Stomach (tissue), 9 donors: ENCODE measurements around the gene PTCD3. TPM values are rescaled to one million over a fixed set of nuclear protein-coding genes. Genes with fewer than 3 reads are reported as not detected.

Source experiments
- DNase-seq, 2 donors: peaks; one replicate each; pipeline versions ENCODE4 v3.0.0 to v3.0.0-alpha.2; 2013 to 2019
- H3K27ac ChIP-seq, 5 donors: fragments of 200-600 bp in 4 of 5; sonication (generic) in 4 of 5; one replicate each; pipeline ENCODE4 v1.5.1; 2013 to 2019; ENCODE audit warnings: mild to moderate bottlenecking in 1 of 5, moderate library complexity in 1 of 5
- H3K27me3 ChIP-seq, 3 donors: fragments of 200-600 bp; sonication (generic); one replicate each; pipeline ENCODE4 v1.5.1; 2017 to 2019; ENCODE audit warnings: mixed run types in 1 of 3
- H3K36me3 ChIP-seq, 4 donors: fragments of 200-600 bp; sonication (generic); 1 replicate in 3 of 4; 2 replicates in 1 of 4; pipeline ENCODE4 v1.5.1; 2016 to 2019
- H3K4me1 ChIP-seq, 4 donors: fragments of 200-600 bp; sonication (generic); one replicate each; pipeline ENCODE4 v1.5.1; 2016 to 2019
- H3K4me3 ChIP-seq, 4 donors: fragments of 200-600 bp; sonication (generic) in 3 of 4; one replicate each; pipeline ENCODE4 v1.5.1; 2016 to 2019; ENCODE audit warnings: mild to moderate bottlenecking in 1 of 4
- H3K9me3 ChIP-seq, 4 donors: fragments of 200-600 bp; sonication (generic); one replicate each; pipeline ENCODE4 v1.5.1; 2016 to 2019
- EP300 ChIP-seq: sonication (generic); formaldehyde crosslinking; IDR thresholded peaks from one replicate; pipeline ENCODE4 v1.6.1; 2017; ENCODE audit warnings: antibody characterized with exemption
- POLR2A ChIP-seq, 4 donors: fragments of 450-650 bp; IDR thresholded peaks; one replicate each; pipeline ENCODE4 v1.6.1; 2016; ENCODE audit warnings: antibody characterized with exemption in 4 of 4, control low read depth in 2 of 4, mild to moderate bottlenecking in 1 of 4, moderate library complexity in 1 of 4
- POLR2AphosphoS5 ChIP-seq, 3 donors: sonication (generic); formaldehyde crosslinking; IDR thresholded peaks; one replicate each; pipeline ENCODE4 v1.6.1; 2016; ENCODE audit warnings: antibody characterized with exemption in 3 of 3
- WGBS, 5 donors: extraction: QIAGEN DNeasy Blood & Tissue Kit in 3 of 5; methylation state at CpG; one replicate each; pipeline versions ENCODE4 v1.1.5 to v1.1.7; 2013 to 2018; 5-methylcytosine and 5-hydroxymethylcytosine counted together
- intact Hi-C: fragments of 100-400 bp; cut with DNase I; formaldehyde crosslinking; loops from one replicate; pipeline ENCODE4 v1.15.1; 2023; ENCODE audit warnings: low total_unique reads
- polyA plus RNA-seq, 3 donors: library from polyadenylated mRNA; stranded (reverse); fragments of 200-250 nt; gene quantifications; one replicate each; pipeline ENCODE4 v1.2.3, GENCODE V29; 2013
- total RNA-seq, 5 donors: library from RNA; depleted of rRNA; stranded (reverse); fragments of >200 nt; gene quantifications; one replicate each; pipeline versions ENCODE4 v1.1.0 to v1.2.3, GENCODE V29; 2014 to 2016
- TF ChIP-seq, protein P1 (sequence below), 7 experiments: fragments of 450-650 bp in 4 of 7; fragments of 200-600 bp in 3 of 7; sonication (generic) in 3 of 7; IDR thresholded peaks; one replicate each; pipeline ENCODE4 v1.5.1; 2016 to 2019; ENCODE audit warnings: antibody characterized with exemption in 7 of 7, control low read depth in 2 of 7, mild to moderate bottlenecking in 1 of 7
- donor health status: healthy with polysubstance abuse.
- donor health status: Bipolar disorder and iron deficiency.
- donor health status: healthy.

PTCD3 gene
- total and polyA plus RNA-seq, 8 donors, result 9.1 to 158 (median 25.2) TPM

DNA sequence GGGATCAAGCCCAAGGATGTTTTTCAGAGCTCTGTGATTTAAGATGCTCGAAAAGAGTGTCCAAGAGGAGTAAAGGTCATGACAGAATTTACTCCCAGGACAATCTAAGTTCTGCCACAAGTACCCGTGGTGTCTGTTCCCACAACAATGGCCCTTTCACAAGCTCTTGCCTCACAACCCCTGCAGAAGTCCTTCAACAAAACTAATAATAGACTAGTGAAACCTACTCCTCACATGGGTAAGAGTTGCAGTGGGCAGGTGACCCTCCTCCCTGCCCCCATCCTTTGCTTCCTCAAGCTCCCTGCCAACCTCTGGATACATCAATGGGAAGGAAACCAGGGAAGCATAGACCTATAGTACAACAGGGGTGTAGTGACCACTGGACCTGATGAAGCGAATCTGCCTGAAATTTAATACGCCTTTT, 34.9 kb downstream of the PTCD3 start:
- peaks cover 63 to 100% (median 100%) of the 10 kb centered on the region in 4 donors for H3K36me3 ChIP-seq
- no peaks in the 10 kb centered on the region for H3K9me3 ChIP-seq
- intact Hi-C loops, result no loop called here
- no peak for TF ChIP-seq POLR2A (IDR thresholded peaks at IDR 0.05)
- no peak for TF ChIP-seq EP300
- TF ChIP-seq, protein P1, sequence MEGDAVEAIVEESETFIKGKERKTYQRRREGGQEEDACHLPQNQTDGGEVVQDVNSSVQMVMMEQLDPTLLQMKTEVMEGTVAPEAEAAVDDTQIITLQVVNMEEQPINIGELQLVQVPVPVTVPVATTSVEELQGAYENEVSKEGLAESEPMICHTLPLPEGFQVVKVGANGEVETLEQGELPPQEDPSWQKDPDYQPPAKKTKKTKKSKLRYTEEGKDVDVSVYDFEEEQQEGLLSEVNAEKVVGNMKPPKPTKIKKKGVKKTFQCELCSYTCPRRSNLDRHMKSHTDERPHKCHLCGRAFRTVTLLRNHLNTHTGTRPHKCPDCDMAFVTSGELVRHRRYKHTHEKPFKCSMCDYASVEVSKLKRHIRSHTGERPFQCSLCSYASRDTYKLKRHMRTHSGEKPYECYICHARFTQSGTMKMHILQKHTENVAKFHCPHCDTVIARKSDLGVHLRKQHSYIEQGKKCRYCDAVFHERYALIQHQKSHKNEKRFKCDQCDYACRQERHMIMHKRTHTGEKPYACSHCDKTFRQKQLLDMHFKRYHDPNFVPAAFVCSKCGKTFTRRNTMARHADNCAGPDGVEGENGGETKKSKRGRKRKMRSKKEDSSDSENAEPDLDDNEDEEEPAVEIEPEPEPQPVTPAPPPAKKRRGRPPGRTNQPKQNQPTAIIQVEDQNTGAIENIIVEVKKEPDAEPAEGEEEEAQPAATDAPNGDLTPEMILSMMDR (IDR thresholded peaks at IDR 0.05), result no peak
- TF ChIP-seq POLR2AphosphoS5 (IDR thresholded peaks at IDR 0.05), result no peak
- DNase-seq, result no peak
- H3K4me3 ChIP-seq, result no peak overlapping the region
- 73 to 82% (median 75%) methylated on average over 4 of the region's 4 CpGs for WGBS, 5 donors
- H3K27ac ChIP-seq, result no peak overlapping the region
- H3K27me3 ChIP-seq, result no peaks in the 10 kb centered on the region
- H3K4me1 ChIP-seq, result no peaks in the 10 kb centered on the region

DNA sequence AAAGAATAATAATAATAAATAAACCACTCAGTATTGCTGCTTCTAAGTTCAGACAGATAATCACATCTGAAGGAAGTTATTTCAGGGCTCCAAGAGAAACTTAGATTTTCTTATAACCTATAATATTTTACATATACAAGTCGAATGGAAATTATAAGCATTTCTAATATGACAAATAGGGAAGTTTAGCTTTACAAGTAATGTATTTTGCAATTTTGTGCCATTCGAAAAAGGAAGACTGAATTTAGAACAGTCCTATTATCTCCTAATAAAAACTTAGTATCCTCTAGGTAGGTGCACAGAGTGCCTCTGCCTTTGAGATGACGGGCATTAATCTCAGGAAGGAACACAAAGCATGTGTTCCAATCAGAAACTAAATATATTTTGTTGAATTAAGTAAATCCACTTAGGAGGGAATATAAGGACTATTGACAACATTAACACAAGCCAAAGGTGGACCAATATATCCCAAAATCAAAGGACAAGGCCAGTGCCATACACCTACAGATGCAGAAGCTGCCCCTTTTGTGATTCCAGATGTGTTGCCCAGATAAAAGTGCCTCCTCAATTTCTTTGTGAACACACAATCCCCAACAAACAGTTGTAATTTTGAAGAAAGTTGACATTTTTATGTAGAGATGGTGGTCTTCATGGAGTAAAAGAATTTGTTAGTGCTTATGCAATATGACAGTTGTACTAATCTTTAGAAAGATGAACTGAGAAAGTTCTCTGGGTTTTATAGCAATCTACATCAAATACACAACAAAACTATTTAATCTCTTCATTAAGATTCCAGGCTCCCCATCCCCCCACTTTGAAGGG, 36.6 kb downstream of the PTCD3 start:
- intact Hi-C loops, result no loop called here
- 54 to 76% (median 57%) methylated on average over 3 of the region's 3 CpGs for WGBS, 5 donors

DNA sequence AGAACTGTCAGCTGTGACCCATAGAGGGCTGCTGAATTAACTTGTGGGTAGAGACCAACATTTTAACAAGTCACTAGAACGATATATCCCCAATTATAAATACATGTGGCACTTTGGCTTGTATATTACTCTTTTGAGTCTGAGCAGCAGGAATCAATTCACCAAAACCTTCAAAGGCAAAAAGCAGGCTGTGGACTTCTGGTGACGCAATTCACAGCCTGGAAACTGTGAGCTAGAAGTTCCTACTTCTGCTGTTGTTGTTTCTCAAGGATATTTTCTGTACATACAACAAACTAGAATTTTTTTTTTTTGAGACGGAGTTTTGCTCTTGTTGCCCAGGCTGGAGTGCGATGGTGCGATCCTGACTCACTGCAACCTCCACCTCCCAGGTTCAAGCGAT, 37.3 kb downstream of the PTCD3 start:
- Histone ChIP-seq H3K4me3 (no peak overlapping the region), H3K36me3 (peaks cover 64 to 100% (median 100%) of the 10 kb centered on the region in 4 donors), H3K27me3 (no peaks in the 10 kb centered on the region), H3K4me1 (no peaks in the 10 kb centered on the region), H3K27ac (no peak overlapping the region), H3K9me3 (no peaks in the 10 kb centered on the region)
- no peak for TF ChIP-seq POLR2AphosphoS5 (IDR thresholded peaks at IDR 0.05)
- TF ChIP-seq EP300, result no peak
- no peak for TF ChIP-seq POLR2A (IDR thresholded peaks at IDR 0.05)
- TF ChIP-seq, protein P1 (IDR thresholded peaks at IDR 0.05), result no peak
- DNase-seq, result no peak
- intact Hi-C loops, result no loop called here
- WGBS, 5 donors, result 87 to 93% (median 88%) methylated on average over 6 of the region's 6 CpGs

More for the DNA sequence above, 36.6 kb downstream of the PTCD3 start:
- H3K27me3 ChIP-seq, result no peaks in the 10 kb centered on the region
- H3K4me1 ChIP-seq, result no peaks in the 10 kb centered on the region
- peaks cover 63 to 100% (median 100%) of the 10 kb centered on the region in 4 donors for H3K36me3 ChIP-seq
- no peak for DNase-seq
- no peak overlapping the region for H3K27ac ChIP-seq
- no peaks in the 10 kb centered on the region for H3K9me3 ChIP-seq
- no peak overlapping the region for H3K4me3 ChIP-seq
- TF ChIP-seq POLR2A (IDR thresholded peaks at IDR 0.05), result no peak
- TF ChIP-seq POLR2AphosphoS5 (IDR thresholded peaks at IDR 0.05), result no peak
- TF ChIP-seq EP300, result no peak
- TF ChIP-seq, protein P1 (IDR thresholded peaks at IDR 0.05), result no peak

DNA sequence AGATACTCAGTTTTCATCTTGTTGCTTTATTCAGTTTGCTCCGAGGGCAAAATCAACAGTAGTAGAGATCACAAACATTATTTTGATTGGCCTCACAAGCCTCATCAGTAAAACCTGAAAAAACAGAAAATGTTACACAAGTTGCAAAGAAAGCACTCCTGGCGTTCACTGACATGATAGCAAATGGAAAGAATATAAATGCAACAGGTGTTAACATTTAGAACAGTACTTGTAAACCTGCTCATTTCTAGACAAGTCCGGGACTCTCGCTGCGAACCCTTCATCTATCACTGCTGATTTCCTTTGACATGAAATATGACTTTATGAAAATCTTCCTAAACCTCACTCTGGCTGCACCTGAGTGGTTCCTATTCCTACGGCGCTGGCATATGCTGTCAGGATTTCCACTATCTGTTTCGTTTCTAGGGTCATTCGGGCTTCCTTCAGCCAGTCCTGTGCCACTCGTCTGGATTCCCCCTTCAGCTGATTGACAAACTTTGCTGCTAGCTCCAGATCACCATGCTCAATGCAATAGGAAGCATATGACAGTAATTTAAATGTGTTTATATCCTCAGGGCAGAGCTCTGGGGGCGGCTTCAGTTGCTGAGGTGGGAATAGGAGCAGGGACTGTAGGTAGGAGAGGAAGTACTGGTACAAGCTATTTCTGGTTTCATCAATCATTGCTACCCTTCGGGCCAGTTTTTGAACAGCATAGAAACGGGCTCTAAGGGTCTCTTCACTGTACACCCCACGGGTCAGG, 38.1 kb downstream of the PTCD3 start:
- Histone ChIP-seq H3K9me3 (no peaks in the 10 kb centered on the region), H3K4me1 (no peaks in the 10 kb centered on the region), H3K36me3 (peaks cover 66 to 100% (median 100%) of the 10 kb centered on the region in 4 donors), H3K27me3 (no peaks in the 10 kb centered on the region), H3K4me3 (no peak overlapping the region), H3K27ac (no peak overlapping the region)
- intact Hi-C loops, result no loop called here
- 87 to 90% (median 89%) methylated on average over 14 of the region's 14 CpGs for WGBS, 5 donors
- DNase-seq, result no peak
- TF ChIP-seq POLR2AphosphoS5 (IDR thresholded peaks at IDR 0.05) (no peak), EP300 (no peak), POLR2A (IDR thresholded peaks at IDR 0.05) (no peak)
- TF ChIP-seq, protein P1 (IDR thresholded peaks at IDR 0.05), result no peak
